C4-2B (cell line): ENCODE data around the gene POFUT2.

ENCODE experiments used
- ZFX ChIP-seq: fragments of 450-650 bp; IDR thresholded peaks from 2 replicates; pipeline ENCODE4 v1.6.1; 2017
- TF ChIP-seq, protein P1 (sequence below): fragments of 450-650 bp; conservative IDR thresholded peaks from 2 replicates; pipeline ENCODE4 v1.5.1; 2017; ENCODE audit warnings: mild to moderate bottlenecking

DNA sequence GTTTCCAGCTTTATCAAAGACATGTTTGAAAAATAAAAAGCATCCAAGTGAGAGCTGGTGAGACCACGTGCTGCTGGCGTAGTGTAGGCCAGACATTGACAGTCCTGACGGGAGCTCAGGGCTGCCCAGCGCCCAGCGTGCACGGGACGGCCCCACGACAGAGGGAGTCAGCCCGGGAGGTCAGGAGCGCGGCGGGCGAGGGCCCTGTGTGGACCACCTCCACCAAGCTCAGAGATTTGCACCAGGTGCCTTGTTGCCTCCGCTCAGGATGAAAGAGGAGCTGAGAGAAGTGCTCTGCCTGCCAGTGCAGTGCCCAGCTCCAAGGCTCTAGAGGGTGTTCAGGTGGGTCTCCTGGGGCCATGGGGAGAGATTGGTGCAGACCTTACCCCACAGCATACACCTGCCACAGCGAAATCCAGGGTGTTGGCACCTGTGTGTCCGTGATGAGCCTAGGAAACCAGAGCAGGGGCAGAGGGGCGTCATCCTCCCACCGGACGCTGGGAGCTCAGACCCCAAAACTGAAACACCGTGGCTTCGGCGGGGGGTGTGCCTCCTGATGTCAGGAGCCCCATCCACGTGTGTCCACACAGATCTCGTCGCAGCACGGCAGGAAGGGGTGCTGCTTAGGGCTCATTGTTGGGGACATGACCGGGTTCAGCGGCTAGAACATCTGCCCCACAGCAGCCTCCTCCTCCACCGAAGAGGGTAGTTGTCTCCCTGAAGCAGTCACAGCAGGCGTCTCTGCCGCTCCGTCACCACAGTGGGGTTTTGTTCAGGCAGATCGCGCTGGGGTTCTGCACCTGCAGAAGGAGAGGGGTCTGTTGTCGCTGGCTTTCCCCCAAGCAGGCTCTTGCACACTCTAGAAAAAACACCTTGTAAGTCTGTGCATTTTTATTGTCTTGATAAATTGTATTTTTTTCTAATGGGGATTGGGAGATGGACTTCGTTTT lies 64.2 kb downstream of the POFUT2 start:
- TF ChIP-seq, protein P1, sequence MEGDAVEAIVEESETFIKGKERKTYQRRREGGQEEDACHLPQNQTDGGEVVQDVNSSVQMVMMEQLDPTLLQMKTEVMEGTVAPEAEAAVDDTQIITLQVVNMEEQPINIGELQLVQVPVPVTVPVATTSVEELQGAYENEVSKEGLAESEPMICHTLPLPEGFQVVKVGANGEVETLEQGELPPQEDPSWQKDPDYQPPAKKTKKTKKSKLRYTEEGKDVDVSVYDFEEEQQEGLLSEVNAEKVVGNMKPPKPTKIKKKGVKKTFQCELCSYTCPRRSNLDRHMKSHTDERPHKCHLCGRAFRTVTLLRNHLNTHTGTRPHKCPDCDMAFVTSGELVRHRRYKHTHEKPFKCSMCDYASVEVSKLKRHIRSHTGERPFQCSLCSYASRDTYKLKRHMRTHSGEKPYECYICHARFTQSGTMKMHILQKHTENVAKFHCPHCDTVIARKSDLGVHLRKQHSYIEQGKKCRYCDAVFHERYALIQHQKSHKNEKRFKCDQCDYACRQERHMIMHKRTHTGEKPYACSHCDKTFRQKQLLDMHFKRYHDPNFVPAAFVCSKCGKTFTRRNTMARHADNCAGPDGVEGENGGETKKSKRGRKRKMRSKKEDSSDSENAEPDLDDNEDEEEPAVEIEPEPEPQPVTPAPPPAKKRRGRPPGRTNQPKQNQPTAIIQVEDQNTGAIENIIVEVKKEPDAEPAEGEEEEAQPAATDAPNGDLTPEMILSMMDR: no peak
- no peak for TF ChIP-seq ZFX
